Loucy (cell line): ENCODE measurements around the gene ZER1.

ENCODE experiments used
- H2AFZ ChIP-seq: fragments of 200-600 bp; sonication (generic); 2 replicates; pipeline ENCODE4 v1.6.0; 2016; ENCODE audit warnings: antibody characterized with exemption, mild to moderate bottlenecking, low read length, moderate library complexity
- H3F3A ChIP-seq: fragments of 200-600 bp; 2 replicates; pipeline ENCODE4 v1.6.0; 2016; ENCODE audit warnings: antibody characterized with exemption, low read depth, mild to moderate bottlenecking
- H3K27me3 ChIP-seq: fragments of 200-600 bp; sonication (generic); 2 replicates; pipeline ENCODE4 v1.6.1; 2014; ENCODE audit warnings: low read length, mild to moderate bottlenecking; ENCODE audit not compliant: insufficient read depth, poor library complexity, severe bottlenecking
- H3K36me3 ChIP-seq: fragments of 200-600 bp; sonication (generic); 2 replicates; pipeline ENCODE4 v1.6.1; 2016; ENCODE audit warnings: low read length; ENCODE audit not compliant: insufficient read depth
- H3K4me1 ChIP-seq: fragments of 200-600 bp; sonication (generic); 2 replicates; pipeline ENCODE4 v1.5.1; 2014; ENCODE audit warnings: low read length, mild to moderate bottlenecking; ENCODE audit not compliant: insufficient read depth, poor library complexity, severe bottlenecking
- H3K4me2 ChIP-seq: fragments of 200-600 bp; sonication (generic); 2 replicates; pipeline ENCODE4 v1.6.0; 2014; ENCODE audit warnings: antibody characterized with exemption, low read length, low read depth, mild to moderate bottlenecking; ENCODE audit not compliant: poor library complexity, severe bottlenecking
- H3K4me3 ChIP-seq: fragments of 200-600 bp; sonication (generic); 2 replicates; pipeline ENCODE4 v1.5.1; 2014; ENCODE audit warnings: low read length, mild to moderate bottlenecking, mixed read lengths; ENCODE audit not compliant: poor library complexity, severe bottlenecking
- H3K79me2 ChIP-seq: fragments of 200-600 bp; sonication (generic); 2 replicates; pipeline ENCODE4 v1.6.1; 2014; ENCODE audit warnings: low read length; ENCODE audit not compliant: insufficient read depth
- H3K9ac ChIP-seq: fragments of 200-600 bp; sonication (generic); 2 replicates; pipeline ENCODE4 v1.6.0; 2014; ENCODE audit warnings: mild to moderate bottlenecking, low read depth, low read length, moderate library complexity; ENCODE audit not compliant: poor library complexity, severe bottlenecking
- H3K9me2 ChIP-seq: fragments of 200-600 bp; sonication (generic); replicated peaks from 2 replicates; pipeline ENCODE4 v1.6.1; 2016; ENCODE audit warnings: low read depth, low read length, mixed read lengths
- H3K9me3 ChIP-seq: fragments of 200-600 bp; sonication (generic); 2 replicates; pipeline ENCODE4 v1.6.1; 2014; ENCODE audit warnings: mild to moderate bottlenecking, antibody characterized with exemption, low read length, low read depth; ENCODE audit not compliant: insufficient read depth
- H4K20me1 ChIP-seq: fragments of 200-600 bp; sonication (generic); 2 replicates; pipeline ENCODE4 v1.6.0; 2014; ENCODE audit warnings: antibody characterized with exemption, low read length, mild to moderate bottlenecking; ENCODE audit not compliant: insufficient read depth, poor library complexity, severe bottlenecking
- EZH2phosphoT487 ChIP-seq: fragments of 200-600 bp; IDR thresholded peaks from 2 replicates; pipeline ENCODE4 v1.6.1; 2018; ENCODE audit warnings: antibody characterized with exemption, mild to moderate bottlenecking, moderate library complexity, borderline replicate concordance
- TF ChIP-seq, protein P1 (sequence below): fragments of 200-600 bp; sonication (generic); conservative IDR thresholded peaks from 2 replicates; pipeline ENCODE4 v1.5.1; 2014; ENCODE audit warnings: mild to moderate bottlenecking, antibody characterized with exemption, low read length

The ZER1 gene

DNA sequence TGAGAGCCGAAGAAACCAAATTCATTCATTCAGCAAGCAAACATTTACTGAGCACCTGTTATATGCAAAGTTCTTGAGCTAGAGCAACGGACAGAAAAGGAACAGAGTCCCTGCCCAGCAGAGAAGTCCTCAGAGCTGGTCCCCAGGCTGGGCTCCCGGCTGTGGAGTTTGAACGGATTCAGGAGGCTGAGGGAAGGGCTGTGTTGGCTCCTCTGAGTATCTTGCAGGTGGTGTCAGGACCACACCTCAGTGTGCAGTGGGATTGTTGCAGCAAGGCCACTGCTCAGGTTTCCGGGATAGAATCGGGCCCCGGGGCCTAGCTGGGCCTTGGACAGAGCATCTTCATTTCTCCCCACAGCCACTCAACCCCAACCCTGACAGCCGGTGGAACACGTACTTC, 20.4 kb upstream of the ZER1 start:
- no peaks in the 10 kb centered on the region for H3K9me2 ChIP-seq
- H3K9ac ChIP-seq = no peak overlapping the region
- peaks cover 5% of the 10 kb centered on the region; the same call in 1 of the 2 replicates for H3K36me3 ChIP-seq
- H2AFZ ChIP-seq = no peak overlapping the region
- no peaks in the 10 kb centered on the region for H3K9me3 ChIP-seq
- H3K4me2 ChIP-seq = no peak overlapping the region
- no peaks in the 10 kb centered on the region for H3F3A ChIP-seq
- H3K27me3 ChIP-seq = no peaks in the 10 kb centered on the region
- TF ChIP-seq EZH2phosphoT487 = no peak
- TF ChIP-seq, protein P1, sequence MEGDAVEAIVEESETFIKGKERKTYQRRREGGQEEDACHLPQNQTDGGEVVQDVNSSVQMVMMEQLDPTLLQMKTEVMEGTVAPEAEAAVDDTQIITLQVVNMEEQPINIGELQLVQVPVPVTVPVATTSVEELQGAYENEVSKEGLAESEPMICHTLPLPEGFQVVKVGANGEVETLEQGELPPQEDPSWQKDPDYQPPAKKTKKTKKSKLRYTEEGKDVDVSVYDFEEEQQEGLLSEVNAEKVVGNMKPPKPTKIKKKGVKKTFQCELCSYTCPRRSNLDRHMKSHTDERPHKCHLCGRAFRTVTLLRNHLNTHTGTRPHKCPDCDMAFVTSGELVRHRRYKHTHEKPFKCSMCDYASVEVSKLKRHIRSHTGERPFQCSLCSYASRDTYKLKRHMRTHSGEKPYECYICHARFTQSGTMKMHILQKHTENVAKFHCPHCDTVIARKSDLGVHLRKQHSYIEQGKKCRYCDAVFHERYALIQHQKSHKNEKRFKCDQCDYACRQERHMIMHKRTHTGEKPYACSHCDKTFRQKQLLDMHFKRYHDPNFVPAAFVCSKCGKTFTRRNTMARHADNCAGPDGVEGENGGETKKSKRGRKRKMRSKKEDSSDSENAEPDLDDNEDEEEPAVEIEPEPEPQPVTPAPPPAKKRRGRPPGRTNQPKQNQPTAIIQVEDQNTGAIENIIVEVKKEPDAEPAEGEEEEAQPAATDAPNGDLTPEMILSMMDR = no peak
- H3K79me2 ChIP-seq = peaks cover 18% of the 10 kb centered on the region; the same call in 1 of the 2 replicates
- no peak overlapping the region for H3K4me3 ChIP-seq
- no peaks in the 10 kb centered on the region for H4K20me1 ChIP-seq
- H3K4me1 ChIP-seq = peaks cover 4% of the 10 kb centered on the region

GRCh38 chr9:128790536-128790935, 18.8 kb upstream of the ZER1 start:
- Histone ChIP-seq H3K9ac (no peak overlapping the region), H4K20me1 (no peaks in the 10 kb centered on the region), H3F3A (no peaks in the 10 kb centered on the region), H3K4me2 (no peak overlapping the region), H3K27me3 (no peaks in the 10 kb centered on the region), H3K9me2 (no peaks in the 10 kb centered on the region), H3K9me3 (no peaks in the 10 kb centered on the region), H3K36me3 (peaks cover 5% of the 10 kb centered on the region; the same call in 1 of the 2 replicates), H3K4me1 (peaks cover 6% of the 10 kb centered on the region), H2AFZ (no peak overlapping the region), H3K4me3 (no peak overlapping the region), H3K79me2 (peaks cover 18% of the 10 kb centered on the region; the same call in 1 of the 2 replicates)
- no peak for TF ChIP-seq EZH2phosphoT487
- TF ChIP-seq, protein P1 = no peak

GRCh38 chr9:128788445-128788844, 16.7 kb upstream of the ZER1 start:
- peaks cover 5% of the 10 kb centered on the region; the same call in 1 of the 2 replicates for H3K36me3 ChIP-seq
- H4K20me1 ChIP-seq = no peaks in the 10 kb centered on the region
- peak overlapping the region; percentile 96 for H3K4me3 ChIP-seq
- H3K27me3 ChIP-seq = no peaks in the 10 kb centered on the region
- no peaks in the 10 kb centered on the region for H3F3A ChIP-seq
- no peak for TF ChIP-seq EZH2phosphoT487
- TF ChIP-seq, protein P1 = no peak
- H3K4me1 ChIP-seq = peaks cover 6% of the 10 kb centered on the region
- H3K4me2 ChIP-seq = peak overlapping the region; percentile 80
- no peaks in the 10 kb centered on the region for H3K9me2 ChIP-seq
- no peaks in the 10 kb centered on the region for H3K9me3 ChIP-seq
- H3K79me2 ChIP-seq = peaks cover 18% of the 10 kb centered on the region; the same call in 1 of the 2 replicates
- peak overlapping the region; percentile 81 for H3K9ac ChIP-seq
- no peak overlapping the region for H2AFZ ChIP-seq
